MM.1S (cell line): Measurements from ENCODE around the gene GVQW3.

Source experiments
- DNase-seq: peaks from one replicate; pipeline ENCODE4 v3.0.0-alpha.2; 2015
- H2AFZ ChIP-seq: fragments of 300-600 bp; sonication (generic); 2 replicates; pipeline ENCODE4 v1.6.0; 2016; ENCODE audit warnings: antibody characterized with exemption, low read length
- H3F3A ChIP-seq: fragments of 300-600 bp; sonication (generic); 2 replicates; pipeline ENCODE4 v1.6.1; 2016; ENCODE audit warnings: mild to moderate bottlenecking, antibody characterized with exemption, low read length, moderate library complexity, mixed read lengths; ENCODE audit not compliant: insufficient read depth
- H3K27ac ChIP-seq: fragments of 300-600 bp; sonication (generic); 2 replicates; pipeline ENCODE4 v1.5.1; 2016; ENCODE audit warnings: mild to moderate bottlenecking, low read length
- H3K27me3 ChIP-seq: fragments of 300-600 bp; sonication (generic); replicated peaks from 2 replicates; pipeline ENCODE4 v1.6.0; 2016; ENCODE audit warnings: low read length; ENCODE audit not compliant: insufficient read depth
- H3K36me3 ChIP-seq: fragments of 300-600 bp; sonication (generic); replicated peaks from 2 replicates; pipeline ENCODE4 v1.6.1; 2016; ENCODE audit warnings: mild to moderate bottlenecking, low read length, mixed read lengths; ENCODE audit not compliant: insufficient read depth
- H3K4me1 ChIP-seq: fragments of 300-600 bp; sonication (generic); 2 replicates; pipeline ENCODE4 v1.6.1; 2016; ENCODE audit warnings: low read length, mixed read lengths
- H3K4me2 ChIP-seq: fragments of 300-600 bp; sonication (generic); 2 replicates; pipeline ENCODE4 v1.6.0; 2016; ENCODE audit warnings: low read depth, low read length
- H3K4me3 ChIP-seq: fragments of 300-600 bp; sonication (generic); 2 replicates; pipeline ENCODE4 v1.5.1; 2016; ENCODE audit warnings: low read length, mixed read lengths
- H3K79me2 ChIP-seq: fragments of 300-600 bp; sonication (generic); 2 replicates; pipeline ENCODE4 v1.6.1; 2016; ENCODE audit warnings: mixed run types, low read length, mixed read lengths
- H3K9ac ChIP-seq: fragments of 300-600 bp; sonication (generic); 2 replicates; pipeline ENCODE4 v1.6.1; 2016; ENCODE audit warnings: low read length, mixed read lengths
- H3K9me2 ChIP-seq: fragments of 300-600 bp; sonication (generic); replicated peaks from 2 replicates; pipeline ENCODE4 v1.6.1; 2016; ENCODE audit warnings: mild to moderate bottlenecking, low read length, mixed read lengths; ENCODE audit not compliant: insufficient read depth
- H3K9me3 ChIP-seq: fragments of 300-600 bp; sonication (generic); replicated peaks from 2 replicates; pipeline ENCODE4 v1.6.1; 2016; ENCODE audit warnings: mild to moderate bottlenecking, low read length, mixed read lengths; ENCODE audit not compliant: insufficient read depth
- H4K20me1 ChIP-seq: fragments of 300-600 bp; sonication (generic); 2 replicates; pipeline ENCODE4 v1.6.1; 2016; ENCODE audit warnings: mild to moderate bottlenecking, low read length, moderate library complexity, mixed read lengths; ENCODE audit not compliant: insufficient read depth
- CTCF ChIP-seq: fragments of 300-600 bp; sonication (generic); IDR thresholded peaks from 2 replicates; pipeline ENCODE4 v1.5.1; 2016; ENCODE audit warnings: antibody characterized with exemption, low read length, mixed read lengths
- EZH2 ChIP-seq: fragments of 300-600 bp; sonication (generic); optimal IDR thresholded peaks from 2 replicates; pipeline ENCODE3; 2017; ENCODE audit warnings: low read depth, mild to moderate bottlenecking, antibody characterized with exemption, low read length, mixed read lengths
- EZH2phosphoT487 ChIP-seq: fragments of 300-600 bp; sonication (generic); IDR thresholded peaks from 2 replicates; pipeline ENCODE4 v1.6.1; 2018; ENCODE audit warnings: antibody characterized with exemption, low read length

The GVQW3 gene

GRCh38 chr11:76362716-76363115, 18.4 kb upstream of the GVQW3 start:
- Histone ChIP-seq H3K27me3 (no peaks in the 10 kb centered on the region), H2AFZ (no peak overlapping the region), H3K79me2 (peaks cover 65% of the 10 kb centered on the region), H4K20me1 (0 out of 2 replicates have a peak, but pooled peaks cover 2% of the 10 kb centered on the region), H3K27ac (no peak overlapping the region), H3K9me3 (no peaks in the 10 kb centered on the region), H3K4me2 (no peak overlapping the region), H3F3A (no peaks in the 10 kb centered on the region), H3K9me2 (no peaks in the 10 kb centered on the region), H3K9ac (no peak overlapping the region), H3K36me3 (no peaks in the 10 kb centered on the region; the same call in 1 of the 2 replicates), H3K4me1 (peaks cover 5% of the 10 kb centered on the region; the same call in 1 of the 2 replicates), H3K4me3 (no peak overlapping the region)
- TF ChIP-seq CTCF: no peak
- no peak for TF ChIP-seq EZH2phosphoT487
- TF ChIP-seq EZH2: no peak
- no peak for DNase-seq

GRCh38 chr11:76365038-76365679, 16.0 kb upstream of the GVQW3 start:
- H3K4me2 ChIP-seq: no peak overlapping the region
- H2AFZ ChIP-seq: no peak overlapping the region
- H4K20me1 ChIP-seq: 0 out of 2 replicates have a peak, but pooled peaks cover 11% of the 10 kb centered on the region
- H3K79me2 ChIP-seq: peaks cover 87% of the 10 kb centered on the region
- H3K9me2 ChIP-seq: no peaks in the 10 kb centered on the region
- no peaks in the 10 kb centered on the region for H3K9me3 ChIP-seq
- H3F3A ChIP-seq: no peaks in the 10 kb centered on the region
- no peaks in the 10 kb centered on the region for H3K27me3 ChIP-seq
- no peak for DNase-seq
- H3K27ac ChIP-seq: no peak overlapping the region
- H3K9ac ChIP-seq: no peak overlapping the region
- no peaks in the 10 kb centered on the region; the same call in 1 of the 2 replicates for H3K36me3 ChIP-seq
- H3K4me1 ChIP-seq: peaks cover 5% of the 10 kb centered on the region; the same call in 1 of the 2 replicates
- TF ChIP-seq EZH2 (no peak), CTCF (no peak), EZH2phosphoT487 (no peak)
- no peak overlapping the region for H3K4me3 ChIP-seq

- Histone ChIP-seq H2AFZ (no peak overlapping the region), H3F3A (no peaks in the 10 kb centered on the region), H4K20me1 (peaks cover 17% of the 10 kb centered on the region; the same call in 1 of the 2 replicates), H3K4me3 (no peak overlapping the region), H3K27me3 (no peaks in the 10 kb centered on the region), H3K9ac (no peak overlapping the region), H3K9me2 (no peaks in the 10 kb centered on the region), H3K4me1 (peaks cover 5% of the 10 kb centered on the region; the same call in 1 of the 2 replicates), H3K36me3 (no peaks in the 10 kb centered on the region; the same call in 1 of the 2 replicates), H3K27ac (no peak overlapping the region), H3K9me3 (no peaks in the 10 kb centered on the region), H3K79me2 (peaks cover 98% of the 10 kb centered on the region), H3K4me2 (no peak overlapping the region)
- no peak for TF ChIP-seq EZH2
- TF ChIP-seq CTCF: no peak
- TF ChIP-seq EZH2phosphoT487: no peak
- no peak for DNase-seq
Measured at GRCh38 chr11:76368490-76368889, 12.6 kb upstream of the GVQW3 start.
